Colonic mucosa (tissue), 4 donors: ENCODE measurements around the gene RAMP3. TPM values are rescaled to one million over a fixed set of nuclear protein-coding genes. Genes with fewer than 3 reads are reported as not detected.

Source experiments
- DNase-seq: peaks from one replicate; pipeline ENCODE4 v3.0.0-alpha.2; 2020
- H3K27ac ChIP-seq: fragments of 200-600 bp; one replicate; pipeline ENCODE4 v1.8.0; 2021
- H3K27me3 ChIP-seq: fragments of 200-600 bp; one replicate; pipeline ENCODE4 v1.8.0; 2021
- H3K36me3 ChIP-seq: fragments of 200-600 bp; one replicate; pipeline ENCODE4 v1.8.0; 2021
- H3K4me1 ChIP-seq: fragments of 200-600 bp; one replicate; pipeline ENCODE4 v1.8.0; 2021; ENCODE audit warnings: mild to moderate bottlenecking
- H3K4me3 ChIP-seq: fragments of 200-600 bp; one replicate; pipeline ENCODE4 v1.8.0; 2021
- H3K9ac ChIP-seq, 2 donors: one replicate each; pipeline ENCODE4 v1.7.0; 2013; ENCODE audit warnings: control low read depth in 2 of 2, low read depth in 2 of 2, low read length in 2 of 2
- H3K9me3 ChIP-seq: fragments of 200-600 bp; one replicate; pipeline ENCODE4 v1.8.0; 2021
- intact Hi-C: fragments of 100-400 bp; cut with DNase I; formaldehyde crosslinking; loops from one replicate; pipeline ENCODE4 v1.14.1; 2022
- total RNA-seq, 2 donors: library from RNA; stranded (reverse); fragmentation: NEBNext Ultra II Directional in 1 of 2; extraction: Animal tissue kit (Norgen Biotek cat#: 25700) in 1 of 2; gene quantifications; one replicate each; pipeline ENCODE4 v1.2.1, GENCODE V29; 2021
- TF ChIP-seq, protein P1 (sequence below): fragments of 200-600 bp; IDR thresholded peaks from one replicate; pipeline ENCODE4 v1.8.0; 2022; ENCODE audit warnings: antibody characterized with exemption, mild to moderate bottlenecking
- donor health status: healthy.
- donor health status: DM: no; HTN: no; CAD: no.
- donor health status: DM: no; HTN: no; CAD: no.

The RAMP3 gene
- total RNA-seq, 2 donors from 2014 or later: 7.2 to 8.5 TPM

DNA sequence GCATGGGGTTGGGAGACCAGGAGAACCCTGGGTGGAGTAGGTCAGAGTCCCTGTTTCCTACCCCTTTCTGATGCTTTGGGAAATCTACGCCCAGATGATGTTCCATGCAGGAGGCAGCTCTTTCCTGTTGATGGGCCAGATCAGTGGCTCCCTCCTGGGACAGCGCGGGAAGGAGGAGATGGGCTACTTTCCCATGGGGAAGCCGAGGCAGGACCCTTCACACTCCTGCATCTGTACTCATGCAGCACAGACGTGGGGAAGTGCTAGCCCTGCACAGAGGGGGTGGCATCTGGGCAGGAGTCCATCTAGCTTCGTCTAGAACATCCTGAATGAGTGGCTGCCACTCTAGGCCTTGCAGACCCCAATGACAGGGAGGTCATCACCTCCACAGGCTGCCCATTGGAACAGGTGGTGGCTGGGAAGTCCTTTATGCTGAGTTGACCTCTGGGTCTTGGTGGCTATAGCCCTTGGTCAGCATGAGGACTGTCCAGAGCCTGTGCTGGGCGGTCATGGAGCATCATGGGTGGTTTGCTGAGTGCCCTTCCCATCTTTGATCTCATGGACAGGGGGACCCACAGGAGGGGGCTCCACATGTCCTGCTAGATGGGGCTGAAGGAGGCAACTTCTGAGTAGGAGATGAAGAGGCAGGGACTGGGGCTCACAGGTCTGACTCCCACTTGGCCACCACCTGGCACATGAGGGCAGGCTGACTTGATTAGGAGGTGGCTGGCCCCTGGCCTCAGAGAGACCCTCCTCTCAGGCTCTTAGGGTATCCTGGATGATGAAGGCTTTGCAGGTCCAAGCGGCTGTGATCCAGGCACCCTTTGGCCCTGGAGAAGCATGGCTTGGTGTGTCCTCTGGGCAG lies 24.6 kb downstream of the RAMP3 start:
- DNase-seq: no peak
- Histone ChIP-seq H3K27ac (no peak overlapping the region), H3K27me3 (no peaks in the 10 kb centered on the region), H3K36me3 (no peaks in the 10 kb centered on the region), H3K4me1 (no peaks in the 10 kb centered on the region), H3K9ac (no peak overlapping the region), H3K4me3 (no peak overlapping the region), H3K9me3 (no peaks in the 10 kb centered on the region)
- intact Hi-C loops: no loop called here
- TF ChIP-seq, protein P1, sequence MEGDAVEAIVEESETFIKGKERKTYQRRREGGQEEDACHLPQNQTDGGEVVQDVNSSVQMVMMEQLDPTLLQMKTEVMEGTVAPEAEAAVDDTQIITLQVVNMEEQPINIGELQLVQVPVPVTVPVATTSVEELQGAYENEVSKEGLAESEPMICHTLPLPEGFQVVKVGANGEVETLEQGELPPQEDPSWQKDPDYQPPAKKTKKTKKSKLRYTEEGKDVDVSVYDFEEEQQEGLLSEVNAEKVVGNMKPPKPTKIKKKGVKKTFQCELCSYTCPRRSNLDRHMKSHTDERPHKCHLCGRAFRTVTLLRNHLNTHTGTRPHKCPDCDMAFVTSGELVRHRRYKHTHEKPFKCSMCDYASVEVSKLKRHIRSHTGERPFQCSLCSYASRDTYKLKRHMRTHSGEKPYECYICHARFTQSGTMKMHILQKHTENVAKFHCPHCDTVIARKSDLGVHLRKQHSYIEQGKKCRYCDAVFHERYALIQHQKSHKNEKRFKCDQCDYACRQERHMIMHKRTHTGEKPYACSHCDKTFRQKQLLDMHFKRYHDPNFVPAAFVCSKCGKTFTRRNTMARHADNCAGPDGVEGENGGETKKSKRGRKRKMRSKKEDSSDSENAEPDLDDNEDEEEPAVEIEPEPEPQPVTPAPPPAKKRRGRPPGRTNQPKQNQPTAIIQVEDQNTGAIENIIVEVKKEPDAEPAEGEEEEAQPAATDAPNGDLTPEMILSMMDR: no peak

DNA sequence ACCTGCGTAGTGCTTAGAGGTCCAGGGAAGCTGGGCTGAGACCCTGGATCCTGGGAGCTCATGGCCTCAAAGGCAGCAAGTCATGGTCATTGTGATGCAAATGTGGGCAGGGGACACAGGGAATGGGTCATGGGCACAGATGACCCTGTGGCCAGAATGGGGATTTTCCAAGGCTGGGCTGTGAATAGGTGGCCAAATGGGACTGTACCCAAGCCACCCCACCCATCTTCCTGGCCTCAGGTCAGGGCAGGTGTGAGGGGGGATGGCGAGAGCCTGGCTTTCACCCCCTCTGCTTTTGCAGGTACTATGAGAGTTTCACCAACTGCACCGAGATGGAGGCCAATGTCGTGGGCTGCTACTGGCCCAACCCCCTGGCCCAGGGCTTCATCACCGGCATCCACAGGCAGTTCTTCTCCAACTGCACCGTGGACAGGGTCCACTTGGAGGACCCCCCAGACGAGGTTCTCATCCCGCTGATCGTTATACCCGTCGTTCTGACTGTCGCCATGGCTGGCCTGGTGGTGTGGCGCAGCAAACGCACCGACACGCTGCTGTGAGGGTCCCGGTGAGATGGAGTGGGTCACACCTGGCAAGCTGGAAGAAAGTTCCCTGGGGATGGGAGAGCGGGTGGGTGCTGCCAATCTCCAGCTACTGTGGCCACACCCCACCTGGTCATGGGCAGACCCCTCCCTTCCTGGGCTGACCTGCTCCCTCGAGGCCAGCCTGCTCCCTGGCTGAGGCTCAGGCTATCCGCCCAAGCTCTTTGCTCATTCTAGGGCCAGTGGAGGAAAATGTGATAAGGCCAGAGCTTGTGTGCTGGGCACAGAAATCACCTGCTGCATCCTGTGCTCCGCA lies 25.5 kb downstream of the RAMP3 start:
- no peak overlapping the region for H3K27ac ChIP-seq
- H3K27me3 ChIP-seq: no peaks in the 10 kb centered on the region
- no peaks in the 10 kb centered on the region for H3K36me3 ChIP-seq
- intact Hi-C loops: no loop called here
- DNase-seq: no peak
- H3K4me3 ChIP-seq: no peak overlapping the region
- TF ChIP-seq, protein P1: no peak
- H3K9me3 ChIP-seq: no peaks in the 10 kb centered on the region
- H3K9ac ChIP-seq: no peak overlapping the region
- no peaks in the 10 kb centered on the region for H3K4me1 ChIP-seq

DNA sequence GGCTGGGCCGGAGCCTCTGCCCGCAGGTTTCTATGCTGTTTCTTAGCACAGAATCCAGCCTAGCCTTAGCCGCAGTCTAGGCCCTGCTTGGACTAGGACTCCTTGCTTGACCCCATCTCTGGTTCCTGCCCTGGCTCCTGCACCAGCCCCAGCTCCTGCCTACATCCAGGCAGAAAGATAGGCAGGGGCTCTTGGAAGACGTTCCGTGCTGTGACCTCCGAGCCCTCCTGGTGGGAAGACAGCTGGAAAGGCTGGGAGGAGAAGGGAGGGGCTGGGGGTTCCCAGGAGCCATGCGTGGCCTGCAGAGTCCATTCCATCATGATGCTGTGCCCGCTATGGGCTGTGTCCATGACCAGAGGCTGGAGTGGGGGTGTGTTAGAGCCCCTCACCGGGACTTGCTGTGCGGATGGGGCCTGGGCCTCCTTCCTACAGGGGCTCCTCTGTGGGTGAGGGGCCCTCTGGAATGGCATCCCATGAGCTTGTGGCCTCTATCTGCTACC lies 26.2 kb downstream of the RAMP3 start:
- no peak for DNase-seq
- intact Hi-C loops: no loop called here
- no peaks in the 10 kb centered on the region for H3K27me3 ChIP-seq
- no peaks in the 10 kb centered on the region for H3K9me3 ChIP-seq
- H3K4me3 ChIP-seq: no peak overlapping the region
- TF ChIP-seq, protein P1: no peak
- H3K9ac ChIP-seq: no peak overlapping the region
- H3K4me1 ChIP-seq: no peaks in the 10 kb centered on the region
- no peak overlapping the region for H3K27ac ChIP-seq
- H3K36me3 ChIP-seq: no peaks in the 10 kb centered on the region

- intact Hi-C loops: no loop called here
- Histone ChIP-seq H3K9me3 (no peaks in the 10 kb centered on the region), H3K4me1 (no peaks in the 10 kb centered on the region), H3K27ac (no peak overlapping the region), H3K4me3 (no peak overlapping the region), H3K36me3 (no peaks in the 10 kb centered on the region), H3K27me3 (no peaks in the 10 kb centered on the region), H3K9ac (no peak overlapping the region)
- DNase-seq: no peak
- TF ChIP-seq, protein P1: no peak
Measured at GRCh38 chr7:45184326-45185027, 26.9 kb downstream of the RAMP3 start.
